OCI-LY1 (cell line): ENCODE data around the gene CYB5RL.

ENCODE experiments used
- CTCF ChIP-seq: fragments of 200-600 bp; sonication (generic), shearing (Covaris generic); IDR thresholded peaks from 2 replicates; pipeline ENCODE4 v1.5.1; 2017; ENCODE audit warnings: mild to moderate bottlenecking, antibody characterized with exemption, low read length, moderate library complexity, mixed read lengths
- EZH2 ChIP-seq: fragments of 200-600 bp; sonication (generic), shearing (Covaris generic); IDR thresholded peaks from 2 replicates; pipeline ENCODE4 v1.8.0; 2017; ENCODE audit warnings: borderline replicate concordance, mixed run types, mild to moderate bottlenecking, antibody characterized with exemption, low read length, moderate library complexity, mixed read lengths

GRCh38 chr1:54168206-54168965, 31.4 kb downstream of the CYB5RL start:
- TF ChIP-seq CTCF (no peak), EZH2 (no peak)
